ENCODE data around the gene IL23R.

DNA sequence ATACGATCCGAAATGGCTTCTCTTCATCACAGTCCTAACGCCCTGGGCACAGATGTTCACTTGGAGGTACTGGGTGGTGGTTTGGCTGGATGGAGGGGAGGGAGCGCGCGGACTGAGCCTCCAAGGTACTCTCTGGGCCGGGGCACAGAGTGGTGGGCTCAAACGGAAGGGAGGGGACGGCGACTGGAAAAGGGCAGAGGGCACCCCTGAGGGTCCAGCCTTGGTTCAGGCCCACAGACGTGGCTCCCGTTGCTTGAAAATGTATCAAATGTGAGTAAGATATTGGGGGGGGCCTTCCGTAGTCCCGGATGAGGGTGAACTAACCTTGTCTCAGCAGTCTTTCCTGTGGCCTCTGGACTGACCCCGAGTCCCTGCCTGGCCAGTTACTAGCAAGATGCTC lies 141.9 kb downstream of the IL23R start:
- no peak for TF ChIP-seq EZH2 (IDR thresholded peaks at IDR 0.05; ENCODE audit: borderline replicate concordance, low read depth, low read length, severe bottlenecking)
- TF ChIP-seq, protein P1, sequence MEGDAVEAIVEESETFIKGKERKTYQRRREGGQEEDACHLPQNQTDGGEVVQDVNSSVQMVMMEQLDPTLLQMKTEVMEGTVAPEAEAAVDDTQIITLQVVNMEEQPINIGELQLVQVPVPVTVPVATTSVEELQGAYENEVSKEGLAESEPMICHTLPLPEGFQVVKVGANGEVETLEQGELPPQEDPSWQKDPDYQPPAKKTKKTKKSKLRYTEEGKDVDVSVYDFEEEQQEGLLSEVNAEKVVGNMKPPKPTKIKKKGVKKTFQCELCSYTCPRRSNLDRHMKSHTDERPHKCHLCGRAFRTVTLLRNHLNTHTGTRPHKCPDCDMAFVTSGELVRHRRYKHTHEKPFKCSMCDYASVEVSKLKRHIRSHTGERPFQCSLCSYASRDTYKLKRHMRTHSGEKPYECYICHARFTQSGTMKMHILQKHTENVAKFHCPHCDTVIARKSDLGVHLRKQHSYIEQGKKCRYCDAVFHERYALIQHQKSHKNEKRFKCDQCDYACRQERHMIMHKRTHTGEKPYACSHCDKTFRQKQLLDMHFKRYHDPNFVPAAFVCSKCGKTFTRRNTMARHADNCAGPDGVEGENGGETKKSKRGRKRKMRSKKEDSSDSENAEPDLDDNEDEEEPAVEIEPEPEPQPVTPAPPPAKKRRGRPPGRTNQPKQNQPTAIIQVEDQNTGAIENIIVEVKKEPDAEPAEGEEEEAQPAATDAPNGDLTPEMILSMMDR (IDR thresholded peaks at IDR 0.05; ENCODE audit: extremely low read depth in 1 of 2, insufficient read depth in 1 of 2, low read depth in 1 of 2, low read length in 2 of 2), result no peak
- TF ChIP-seq POLR2A (IDR thresholded peaks at IDR 0.05; ENCODE audit: low read depth, low read length), result no peak
- TF ChIP-seq POLR2AphosphoS5 (IDR thresholded peaks at IDR 0.05; ENCODE audit: insufficient read depth, low read depth, low read length), result no peak
- TF ChIP-seq, protein P2, sequence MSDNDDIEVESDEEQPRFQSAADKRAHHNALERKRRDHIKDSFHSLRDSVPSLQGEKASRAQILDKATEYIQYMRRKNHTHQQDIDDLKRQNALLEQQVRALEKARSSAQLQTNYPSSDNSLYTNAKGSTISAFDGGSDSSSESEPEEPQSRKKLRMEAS (IDR thresholded peaks at IDR 0.05; ENCODE audit: insufficient read depth, insufficient read length), result no peak
- TF ChIP-seq MYC (IDR thresholded peaks at IDR 0.05; ENCODE audit: low read depth, low read length), result no peak
